KMS-11 (cell line): ENCODE results near the gene HSPA4.

Experiments used
- H2AFZ ChIP-seq: fragments of 200-600 bp; sonication (generic); 2 replicates; pipeline ENCODE4 v1.6.1; 2016; ENCODE audit warnings: antibody characterized with exemption, mixed run types, low read depth
- H3K27ac ChIP-seq: fragments of 200-600 bp; sonication (generic); 2 replicates; pipeline ENCODE4 v1.6.1; 2016; ENCODE audit warnings: mild to moderate bottlenecking, mixed run types
- H3K27me3 ChIP-seq: fragments of 200-600 bp; sonication (generic); 2 replicates; pipeline ENCODE4 v1.6.1; 2017; ENCODE audit warnings: mild to moderate bottlenecking, low read depth, mixed run types, moderate library complexity; ENCODE audit not compliant: insufficient read depth
- H3K36me3 ChIP-seq: fragments of 200-600 bp; sonication (generic); 2 replicates; pipeline ENCODE4 v1.6.1; 2017; ENCODE audit warnings: mild to moderate bottlenecking, mixed run types; ENCODE audit not compliant: insufficient read depth
- H3K4me1 ChIP-seq: fragments of 200-600 bp; sonication (generic); 2 replicates; pipeline ENCODE4 v1.6.1; 2016; ENCODE audit warnings: mild to moderate bottlenecking, low read depth, mixed run types; ENCODE audit not compliant: poor library complexity, severe bottlenecking
- H3K4me2 ChIP-seq: fragments of 200-600 bp; sonication (generic); 2 replicates; pipeline ENCODE4 v1.7.0; 2016; ENCODE audit warnings: mild to moderate bottlenecking, mixed run types
- H3K4me3 ChIP-seq: fragments of 200-600 bp; sonication (generic); IDR thresholded peaks from 2 replicates; pipeline ENCODE4 v1.6.1; 2017; ENCODE audit warnings: low read depth, low read length, mixed read lengths; ENCODE audit not compliant: insufficient read depth
- H3K79me2 ChIP-seq: fragments of 200-600 bp; sonication (generic); 2 replicates; pipeline ENCODE4 v1.6.1; 2016; ENCODE audit warnings: low read depth, mixed run types; ENCODE audit not compliant: insufficient read depth
- H3K9ac ChIP-seq: fragments of 200-600 bp; sonication (generic); 2 replicates; pipeline ENCODE4 v1.6.1; 2016; ENCODE audit warnings: mild to moderate bottlenecking, mixed run types
- H4K20me1 ChIP-seq: fragments of 200-600 bp; sonication (generic); 2 replicates; pipeline ENCODE4 v1.6.1; 2016; ENCODE audit warnings: mild to moderate bottlenecking, mixed run types; ENCODE audit not compliant: insufficient read depth
- CTCF ChIP-seq: fragments of 200-600 bp; sonication (generic); conservative IDR thresholded peaks from 2 replicates; pipeline ENCODE4 v1.6.1; 2017; ENCODE audit warnings: low read depth, mild to moderate bottlenecking, antibody characterized with exemption, low read length, moderate library complexity, mixed read lengths

The HSPA4 gene

DNA sequence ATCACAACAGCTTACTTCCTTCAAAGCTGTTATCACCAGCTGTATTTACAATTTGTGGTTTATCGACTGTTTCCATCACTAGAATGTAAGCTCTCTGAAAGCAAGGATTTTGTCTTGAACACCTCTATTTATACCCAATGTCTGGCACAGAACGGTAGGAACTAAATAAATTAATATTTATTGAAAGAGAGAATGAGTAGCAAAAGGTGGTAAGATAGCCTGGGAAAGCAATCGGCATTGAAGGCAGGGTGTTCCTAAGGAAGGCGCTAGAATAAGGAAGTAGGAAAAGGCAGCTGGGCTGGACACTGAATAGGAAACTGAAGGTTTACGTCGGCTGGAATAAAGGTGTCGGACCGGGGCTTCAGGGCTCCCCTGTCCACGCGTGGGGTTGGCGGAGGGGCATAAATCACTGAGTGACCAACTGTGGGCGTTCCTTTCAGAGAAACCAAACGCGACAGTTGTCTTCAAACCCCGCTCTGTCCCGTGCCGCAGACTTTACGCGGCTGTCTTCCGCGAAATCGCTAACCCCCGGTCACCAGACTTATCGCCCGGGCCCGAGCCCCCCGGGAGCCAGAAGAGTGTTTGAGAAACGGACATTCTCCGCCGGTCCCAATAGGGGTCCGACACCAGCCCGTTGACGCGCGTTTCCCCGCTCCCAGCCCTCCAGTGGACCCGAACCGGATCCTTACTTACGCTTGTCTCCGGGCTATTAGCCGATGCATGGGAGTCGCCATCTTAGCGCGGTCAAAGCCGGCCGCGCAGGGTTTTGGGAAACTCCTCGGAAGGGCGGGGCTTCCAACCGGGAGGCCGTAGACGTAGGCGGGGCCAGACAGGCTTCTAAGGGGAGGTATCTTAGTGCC is 25.8 kb upstream of the HSPA4 start, which contains the start of gene ZCCHC10:
Gene ZCCHC10 (minus strand): TSS at position 746 of the 860 bp plus-strand sequence. CDS start 12 bp downstream, at position 734.
- H3K27me3 ChIP-seq, result no peaks in the 10 kb centered on the region
- H3K36me3 ChIP-seq, result no peaks in the 10 kb centered on the region; the same call in 1 of the 2 replicates
- H2AFZ ChIP-seq, result peak within 1 kb of the TSS; percentile 88
- H3K4me1 ChIP-seq, result peaks cover 12% of the 10 kb centered on the region
- TF ChIP-seq CTCF, result no peak
- H3K4me2 ChIP-seq, result peak within 1 kb of the TSS; percentile 80
- H3K27ac ChIP-seq, result peak within 1 kb of the TSS; percentile 67
- H3K4me3 ChIP-seq, result no peak within 1 kb of the TSS
- peaks cover 34% of the 10 kb centered on the region for H3K79me2 ChIP-seq
- H3K9ac ChIP-seq, result peak within 1 kb of the TSS; percentile 81
- H4K20me1 ChIP-seq, result no peaks in the 10 kb centered on the region

DNA sequence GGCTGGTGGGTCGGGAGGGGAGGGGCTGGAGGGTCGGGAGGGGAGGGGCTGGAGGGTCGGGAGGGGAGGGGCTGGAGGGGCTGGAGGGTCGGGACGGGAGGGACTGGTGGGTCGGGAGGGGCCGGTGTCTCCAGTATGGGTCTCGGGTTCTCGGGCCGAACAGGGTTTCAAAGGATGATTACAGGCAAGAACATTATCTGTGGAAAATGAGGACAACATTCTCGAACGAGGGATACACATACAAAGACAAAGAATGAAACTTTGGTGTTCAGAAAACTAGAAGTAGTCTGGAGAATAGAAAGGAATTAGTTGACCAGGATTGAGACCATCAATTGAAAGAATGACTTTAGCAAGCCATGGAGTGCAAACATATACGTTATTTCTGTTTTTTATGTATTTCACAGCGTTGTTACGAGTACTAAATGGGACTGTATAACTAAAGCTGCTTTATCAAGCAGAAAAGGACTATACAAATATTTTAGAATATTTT is 25.1 kb upstream of the HSPA4 start:
- Histone ChIP-seq H3K9ac (no peak overlapping the region), H3K4me2 (peak overlapping the region; percentile 69), H3K27ac (no peak overlapping the region), H3K36me3 (no peaks in the 10 kb centered on the region; the same call in 1 of the 2 replicates), H4K20me1 (no peaks in the 10 kb centered on the region), H3K4me3 (no peak overlapping the region), H2AFZ (peak overlapping the region; percentile 72; the same call in 1 of the 2 replicates), H3K4me1 (peaks cover 12% of the 10 kb centered on the region), H3K27me3 (no peaks in the 10 kb centered on the region), H3K79me2 (peaks cover 31% of the 10 kb centered on the region)
- TF ChIP-seq CTCF, result no peak

- Histone ChIP-seq H3K36me3 (no peaks in the 10 kb centered on the region), H2AFZ (no peak overlapping the region), H3K27me3 (no peaks in the 10 kb centered on the region), H3K27ac (no peak overlapping the region), H4K20me1 (no peaks in the 10 kb centered on the region), H3K4me3 (no peak overlapping the region), H3K79me2 (peaks cover 15% of the 10 kb centered on the region), H3K9ac (no peak overlapping the region), H3K4me2 (no peak overlapping the region), H3K4me1 (peaks cover 13% of the 10 kb centered on the region)
- no peak for TF ChIP-seq CTCF
Measured at GRCh38 chr5:133029416-133029815, 22.4 kb upstream of the HSPA4 start.

GRCh38 chr5:133030343-133031005 is 21.3 kb upstream of the HSPA4 start:
- Histone ChIP-seq H3K27ac (no peak overlapping the region), H3K4me2 (no peak overlapping the region), H2AFZ (no peak overlapping the region), H3K36me3 (no peaks in the 10 kb centered on the region), H3K79me2 (peaks cover 4% of the 10 kb centered on the region; the same call in 1 of the 2 replicates), H3K9ac (no peak overlapping the region), H3K4me3 (no peak overlapping the region), H3K4me1 (peaks cover 13% of the 10 kb centered on the region), H4K20me1 (no peaks in the 10 kb centered on the region), H3K27me3 (no peaks in the 10 kb centered on the region)
- no peak for TF ChIP-seq CTCF
